IMR-90 (cell line): ENCODE results near the gene ZNF555. TPM values are rescaled to one million over a fixed set of nuclear protein-coding genes. Genes with fewer than 3 reads are reported as not detected.
A peak's percentile ranks its signal among the peaks of the same experiment; 100 is the strongest.

ENCODE experiments used
- ATAC-seq: fragments of 200-7000 bp; cut with Tn5 transposase; 2 replicates; pipeline ENCODE4 v1.9.1; 2020; ENCODE audit warnings: low read depth, mild to moderate bottlenecking, moderate library complexity
- BruUV-seq: library from RNA; stranded (reverse); fragments of 400-500 nt; replicated peaks from 2 replicates; lab custom pipeline; 2021; lab: Mats Ljungman, UMichigan
- CTCF ChIA-PET: fragments of 300-600 bp; formaldehyde crosslinking; extraction: SDS; loops from one replicate; lab custom pipeline; 2021; ENCODE audit warnings: antibody characterized with exemption; lab: Yijun Ruan, JAX
- POLR2A ChIA-PET: fragments of 300-600 bp; sonication (Branson Sonifier 250); formaldehyde crosslinking; loops from one replicate; lab custom pipeline; 2022; ENCODE audit warnings: antibody characterized with exemption; ENCODE audit not compliant: unreplicated experiment; lab: Charles Lee
- DNase-seq: peaks from one replicate; pipeline ENCODE4 v3.0.0; 2013
- H2AFZ ChIP-seq: replicated peaks from 2 replicates; pipeline ENCODE3; 2013; ENCODE audit warnings: low read length, mild to moderate bottlenecking; ENCODE audit not compliant: poor library complexity
- H2AK5ac ChIP-seq: 2 replicates; pipeline ENCODE4 v1.6.1; 2013; ENCODE audit warnings: low read depth, low read length, inconsistent platforms
- H2AK9ac ChIP-seq: replicated peaks from 2 replicates; pipeline ENCODE3; 2013; ENCODE audit warnings: mild to moderate bottlenecking, low read depth, low read length, moderate library complexity; ENCODE audit not compliant: poor library complexity
- H2BK120ac ChIP-seq: 2 replicates; pipeline ENCODE4 v1.6.1; 2013; ENCODE audit warnings: low read depth, low read length, inconsistent platforms
- H2BK15ac ChIP-seq: 3 replicates; pipeline ENCODE4 v1.6.1; 2013; ENCODE audit warnings: low read depth, low read length, inconsistent platforms
- H2BK20ac ChIP-seq: 2 replicates; pipeline ENCODE4 v1.6.1; 2013; ENCODE audit warnings: low read depth, mild to moderate bottlenecking, inconsistent platforms, low read length, moderate library complexity
- H2BK5ac ChIP-seq: 2 replicates; pipeline ENCODE4 v1.6.1; 2013; ENCODE audit warnings: mild to moderate bottlenecking, low read depth, low read length, inconsistent platforms; ENCODE audit not compliant: poor library complexity, severe bottlenecking
- H3K14ac ChIP-seq: replicated peaks from 2 replicates; pipeline ENCODE4 v1.6.1; 2013; ENCODE audit warnings: low read depth, low read length, inconsistent platforms
- H3K18ac ChIP-seq: 2 replicates; pipeline ENCODE4 v1.6.1; 2013; ENCODE audit warnings: low read depth, low read length, control low read depth
- H3K23ac ChIP-seq: 2 replicates; pipeline ENCODE4 v1.6.1; 2013; ENCODE audit warnings: low read depth, low read length, inconsistent platforms
- H3K27ac ChIP-seq: 2 replicates; pipeline ENCODE4 v1.5.1; 2013; ENCODE audit warnings: mild to moderate bottlenecking, control low read depth, low read length; ENCODE audit not compliant: insufficient read depth
- H3K27me3 ChIP-seq: 2 replicates; pipeline ENCODE4 v1.6.1; 2013; ENCODE audit warnings: low read length; ENCODE audit not compliant: control insufficient read depth, insufficient read depth
- H3K36me3 ChIP-seq: 2 replicates; pipeline ENCODE4 v1.6.1; 2013; ENCODE audit warnings: low read length, mixed read lengths; ENCODE audit not compliant: control insufficient read depth, insufficient read depth
- H3K4ac ChIP-seq: 2 replicates; pipeline ENCODE4 v1.6.1; 2013; ENCODE audit warnings: low read depth, low read length, inconsistent platforms
- H3K4me1 ChIP-seq: 2 replicates; pipeline ENCODE4 v1.6.1; 2013; ENCODE audit warnings: low read length, mixed read lengths; ENCODE audit not compliant: control insufficient read depth, insufficient read depth
- H3K4me2 ChIP-seq: 2 replicates; pipeline ENCODE4 v1.6.1; 2013; ENCODE audit warnings: low read depth, mild to moderate bottlenecking, control low read depth, low read length, moderate library complexity
- H3K4me3 ChIP-seq: 2 replicates; pipeline ENCODE4 v1.5.1; 2013; ENCODE audit warnings: low read depth, mild to moderate bottlenecking, control low read depth, low read length, moderate library complexity; ENCODE audit not compliant: insufficient read depth
- H3K56ac ChIP-seq: 2 replicates; pipeline ENCODE4 v1.6.1; 2013; ENCODE audit warnings: low read length, inconsistent platforms; ENCODE audit not compliant: insufficient read depth; ENCODE audit errors: extremely low read depth
- H3K79me1 ChIP-seq, 2 experiments: 2 replicates each; pipeline ENCODE4 v1.6.1; 2013; ENCODE audit warnings: low read length in 2 of 2, inconsistent platforms in 1 of 2, low read depth in 1 of 2
- H3K9ac ChIP-seq: 2 replicates; pipeline ENCODE4 v1.6.1; 2013; ENCODE audit warnings: low read depth, low read length, control low read depth
- H3K9me1 ChIP-seq: 2 replicates; pipeline ENCODE4 v1.6.1; 2013; ENCODE audit warnings: low read length, inconsistent platforms; ENCODE audit not compliant: insufficient read depth
- H3K9me3 ChIP-seq: 2 replicates; pipeline ENCODE4 v1.6.1; 2013; ENCODE audit warnings: low read length; ENCODE audit not compliant: control insufficient read depth, insufficient read depth
- H4K20me1 ChIP-seq: 2 replicates; pipeline ENCODE4 v1.6.1; 2013; ENCODE audit warnings: low read length, inconsistent platforms; ENCODE audit not compliant: insufficient read depth
- H4K5ac ChIP-seq: 2 replicates; pipeline ENCODE4 v1.6.1; 2013; ENCODE audit warnings: mild to moderate bottlenecking, low read depth, low read length, control low read depth
- H4K8ac ChIP-seq, 2 experiments: 2 replicates each; pipeline ENCODE4 v1.6.1; 2013; ENCODE audit warnings: low read depth in 2 of 2, low read length in 2 of 2, control low read depth in 1 of 2, inconsistent platforms in 1 of 2
- H4K91ac ChIP-seq: 2 replicates; pipeline ENCODE4 v1.6.1; 2013; ENCODE audit warnings: low read depth, low read length, inconsistent platforms; ENCODE audit not compliant: insufficient read depth
- CEBPB ChIP-seq: IDR thresholded peaks from 2 replicates; pipeline ENCODE4 v1.6.1; 2012; ENCODE audit warnings: low read depth, low read length, improper control_type of control experiment
- ELK1 ChIP-seq: fragments of 150-350 bp; IDR thresholded peaks from 2 replicates; pipeline ENCODE4 v1.6.1; 2016; ENCODE audit warnings: low read depth, mild to moderate bottlenecking, low read length, moderate library complexity, borderline replicate concordance
- MXI1 ChIP-seq: IDR thresholded peaks from 2 replicates; pipeline ENCODE4 v1.6.1; 2012; ENCODE audit warnings: low read depth, mild to moderate bottlenecking, low read length, moderate library complexity, borderline replicate concordance
- NFE2L2 ChIP-seq: fragments of 150-350 bp; IDR thresholded peaks from 2 replicates; pipeline ENCODE4 v1.6.1; 2016; ENCODE audit warnings: low read depth, mild to moderate bottlenecking, low read length
- RAD21 ChIP-seq: IDR thresholded peaks from 2 replicates; pipeline ENCODE4 v1.6.1; 2012; ENCODE audit warnings: low read length, improper control_type of control experiment
- RCOR1 ChIP-seq: IDR thresholded peaks from 2 replicates; pipeline ENCODE4 v1.6.1; 2012; ENCODE audit warnings: mild to moderate bottlenecking, low read length, improper control_type of control experiment; ENCODE audit not compliant: insufficient replicate concordance
- SMC3 ChIP-seq: fragments of 150-350 bp; IDR thresholded peaks from 2 replicates; pipeline ENCODE4 v1.6.1; 2016; ENCODE audit warnings: low read depth, mild to moderate bottlenecking, antibody characterized with exemption, low read length, moderate library complexity
- WGBS, 2 experiments: methylation state at CpG; one replicate each; pipeline versions ENCODE4 v1.1.5 to v1.1.7; 2013; ENCODE audit warnings: missing lambda C conversion rate in 2 of 2; ENCODE audit not compliant: insufficient read length in 1 of 2; ENCODE audit errors: extremely low coverage in 2 of 2; 5-methylcytosine and 5-hydroxymethylcytosine counted together
- dilution Hi-C: fragments of 300-500 bp; cut with HindIII; formaldehyde crosslinking; loops from one replicate; pipeline ENCODE4 v1.14.3; 2018; ENCODE audit warnings: low sequenced_read_pairs; ENCODE audit not compliant: unreplicated experiment
- in situ Hi-C: fragments of 300-500 bp; cut with MboI; formaldehyde crosslinking; loops from 3 replicates; pipeline ENCODE4 v1.14.3; 2019; ENCODE audit warnings: low sequenced_read_pairs, inconsistent platforms, mixed read lengths
- intact Hi-C: fragments of 100-400 bp; cut with micrococcal nuclease; formaldehyde crosslinking; loops from 2 replicates; pipeline ENCODE4 v1.10.0; 2022
- polyA plus RNA-seq, 3 experiments: library from polyadenylated mRNA; depleted of rRNA; stranded (reverse); fragments of >200 nt; gene quantifications; 2 replicates each; pipeline ENCODE4 v1.2.3, GENCODE V29; 2012; ENCODE audit warnings: low replicate concordance in 1 of 3
- total RNA-seq: library from RNA; depleted of rRNA; stranded (reverse); fragments of >200 nt; gene quantifications from 2 replicates; pipeline ENCODE4 v1.2.3, GENCODE V29; 2012
- TF ChIP-seq, protein P1 (sequence below): fragments of 150-350 bp; IDR thresholded peaks from 2 replicates; pipeline ENCODE4 v1.6.1; 2017; ENCODE audit warnings: mild to moderate bottlenecking, antibody characterized with exemption, low read length, low read depth

Gene ZNF555
- total and polyA plus RNA-seq, 2 of the 4 experiments (the other 2 are of a cell fraction) = 2.8 to 9.7 TPM

DNA sequence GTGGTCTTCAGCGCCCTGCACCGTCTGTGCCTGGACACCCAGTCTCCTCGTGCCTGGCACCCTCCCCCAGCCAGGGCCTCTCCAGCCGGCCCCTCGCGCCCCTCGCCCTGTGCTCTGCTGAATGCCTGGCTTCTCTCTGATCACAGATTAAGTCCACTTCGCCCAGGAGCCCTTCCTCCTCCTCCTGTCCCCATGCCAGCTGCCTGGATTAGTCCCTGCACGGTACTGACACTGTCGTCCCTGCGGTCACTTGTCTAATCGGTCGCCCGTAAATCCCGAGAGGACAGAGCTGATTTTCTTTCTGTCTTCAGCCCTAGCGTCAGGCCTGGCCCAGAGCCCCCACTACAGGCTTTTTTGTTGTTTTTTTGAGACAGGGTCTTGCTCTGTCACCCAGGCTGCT lies 49.4 kb upstream of the ZNF555 start:
- Histone ChIP-seq H3K9me3 (no peaks in the 10 kb centered on the region), H3K27me3 (no peaks in the 10 kb centered on the region), H3K79me1 (peaks cover 9 to 52% of the 10 kb centered on the region in 2 experiments), H4K20me1 (peaks cover 6% of the 10 kb centered on the region), H3K4me1 (no peaks in the 10 kb centered on the region), H3K18ac (no peak overlapping the region), H4K8ac (no peak overlapping the region), H3K9ac (no peak overlapping the region), H2AFZ (no peak overlapping the region), H3K4ac (no peak overlapping the region), H2AK9ac (peak overlapping the region; percentile 65), H3K23ac (no peak overlapping the region), H2AK5ac (no peak overlapping the region), H3K4me2 (no peak overlapping the region), H3K9me1 (no peaks in the 10 kb centered on the region; the same call in 1 of the 2 replicates), H4K5ac (no peak overlapping the region), H3K36me3 (peaks cover 35% of the 10 kb centered on the region), H2BK120ac (no peak overlapping the region), H2BK5ac (no peak overlapping the region), H2BK20ac (no peak overlapping the region), H3K14ac (no peak overlapping the region), H4K91ac (no peak overlapping the region), H2BK15ac (no peak overlapping the region), H3K56ac (no peak overlapping the region), H3K4me3 (no peak overlapping the region), H3K27ac (no peak overlapping the region)
- dilution Hi-C loops = no loop called here
- no TSS peak for BruUV-seq
- no peak for DNase-seq
- TF ChIP-seq NFE2L2 (no peak), RCOR1 (no peak), CEBPB (no peak), ELK1 (no peak), MXI1 (no peak), RAD21 (no peak), SMC3 (no peak)
- TF ChIP-seq, protein P1, sequence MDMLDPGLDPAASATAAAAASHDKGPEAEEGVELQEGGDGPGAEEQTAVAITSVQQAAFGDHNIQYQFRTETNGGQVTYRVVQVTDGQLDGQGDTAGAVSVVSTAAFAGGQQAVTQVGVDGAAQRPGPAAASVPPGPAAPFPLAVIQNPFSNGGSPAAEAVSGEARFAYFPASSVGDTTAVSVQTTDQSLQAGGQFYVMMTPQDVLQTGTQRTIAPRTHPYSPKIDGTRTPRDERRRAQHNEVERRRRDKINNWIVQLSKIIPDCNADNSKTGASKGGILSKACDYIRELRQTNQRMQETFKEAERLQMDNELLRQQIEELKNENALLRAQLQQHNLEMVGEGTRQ = no peak
- CTCF ChIA-PET = no interaction called here
- no peak for ATAC-seq
- WGBS, 2 experiments = 91% methylated on average over 11 of the region's 16 CpGs; no CpG with 5 or more reads in 1 of the 2 experiments
- intact Hi-C loops = no loop called here
- in situ Hi-C loops = no loop called here
- POLR2A ChIA-PET = no interaction called here
